RWPE2 (cell line): ENCODE data around the gene RXRA.

Source experiments
- ATAC-seq: fragments of 200-7000 bp; cut with Tn5 transposase; 3 replicates; pipeline ENCODE4 v1.9.1; 2021; ENCODE audit warnings: low read depth
- DNase-seq: peaks from one replicate; pipeline ENCODE4 v3.0.0-alpha.2; 2020; ENCODE audit warnings: low spot score
- H3K27ac ChIP-seq: fragments of 450-650 bp; 2 replicates; pipeline ENCODE4 v1.5.1; 2017; ENCODE audit warnings: mild to moderate bottlenecking; ENCODE audit not compliant: poor library complexity, severe bottlenecking
- H3K27me3 ChIP-seq: fragments of 250-450 bp; sonication (Bioruptor Pico); 2 replicates; pipeline ENCODE4 v1.5.1; 2021; ENCODE audit warnings: mild to moderate bottlenecking, moderate library complexity; ENCODE audit not compliant: insufficient read depth, poor library complexity, severe bottlenecking
- H3K36me3 ChIP-seq: fragments of 250-450 bp; sonication (Bioruptor Pico); 2 replicates; pipeline ENCODE4 v1.5.1; 2020; ENCODE audit warnings: low read depth, mild to moderate bottlenecking, moderate library complexity
- H3K4me1 ChIP-seq: fragments of 250-450 bp; sonication (Bioruptor Pico); 2 replicates; pipeline ENCODE4 v1.5.1; 2021; ENCODE audit warnings: mild to moderate bottlenecking, moderate library complexity; ENCODE audit not compliant: insufficient read depth, poor library complexity, severe bottlenecking
- H3K4me3 ChIP-seq: fragments of 250-450 bp; sonication (Bioruptor Pico); 2 replicates; pipeline ENCODE4 v1.5.1; 2021; ENCODE audit warnings: mild to moderate bottlenecking, moderate library complexity; ENCODE audit not compliant: severe bottlenecking
- H3K9me3 ChIP-seq: fragments of 250-450 bp; sonication (Bioruptor Pico); 2 replicates; pipeline ENCODE4 v1.5.1; 2021; ENCODE audit warnings: mild to moderate bottlenecking, moderate library complexity; ENCODE audit not compliant: severe bottlenecking
- TF ChIP-seq, protein P1 (sequence below): fragments of 450-650 bp; IDR thresholded peaks from one replicate; pipeline ENCODE4 v1.5.1; 2017; ENCODE audit warnings: mild to moderate bottlenecking, moderate library complexity; ENCODE audit not compliant: poor library complexity, severe bottlenecking

The RXRA gene

DNA sequence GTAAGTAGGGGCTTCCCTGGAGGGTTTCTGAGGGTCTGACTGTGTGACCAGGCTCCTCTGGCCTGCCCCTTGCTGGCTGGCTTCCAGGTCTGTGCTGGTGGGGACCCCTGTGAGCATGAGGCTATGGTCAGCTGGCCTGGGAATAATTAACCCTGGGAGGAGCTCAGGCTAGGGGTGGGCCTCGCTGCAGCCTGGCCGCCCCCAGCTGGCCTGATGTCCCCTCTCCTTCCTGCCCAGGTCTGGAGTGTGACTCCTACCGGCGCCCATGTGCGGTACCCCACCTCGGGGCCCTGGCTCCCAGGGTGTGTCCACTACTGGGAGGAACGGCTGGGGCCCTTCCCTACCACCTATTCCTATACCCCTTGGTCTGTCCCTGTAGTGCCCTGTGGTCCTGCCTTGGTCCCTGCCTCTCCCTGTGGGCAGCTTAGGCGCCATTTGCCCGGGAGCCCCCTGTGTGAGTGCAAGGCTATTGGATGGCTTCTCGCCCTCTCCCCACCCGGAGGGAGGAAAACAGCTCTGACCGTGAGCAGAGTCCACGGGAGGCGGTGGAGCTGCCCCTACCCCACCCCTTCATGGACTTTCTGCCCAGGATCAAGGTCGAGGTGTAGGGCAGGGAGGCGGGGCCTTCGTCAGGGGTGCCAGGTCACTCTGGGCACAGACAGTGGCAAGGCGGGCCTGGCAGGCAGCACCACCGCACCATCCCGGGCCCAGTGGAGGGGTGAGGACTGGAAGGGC is 9.4 kb downstream of the RXRA start:
- no peak overlapping the region for H3K27ac ChIP-seq
- H3K27me3 ChIP-seq = no peaks in the 10 kb centered on the region
- ATAC-seq = no peak

DNA sequence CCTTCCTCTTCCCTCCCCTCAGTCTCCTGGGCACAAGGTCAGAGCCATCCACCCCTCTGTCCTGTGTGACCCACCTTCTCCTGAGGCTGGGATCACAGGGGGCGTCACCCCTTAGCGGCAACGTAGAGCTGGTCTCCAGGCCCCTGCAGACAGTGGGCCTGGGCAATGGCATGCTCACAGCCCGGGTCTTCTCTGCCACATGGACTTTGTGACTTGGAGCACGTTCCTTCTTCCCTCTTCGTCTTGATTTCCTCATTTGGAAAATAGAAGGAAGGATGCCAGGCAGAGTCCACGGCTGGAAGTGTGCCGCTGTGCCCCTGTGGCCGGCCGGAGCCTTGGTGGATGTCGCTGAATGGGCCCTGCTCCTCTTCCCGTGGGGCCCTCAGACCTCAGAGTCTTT is 10.0 kb downstream of the RXRA start:
- Histone ChIP-seq H3K27ac (no peak overlapping the region), H3K27me3 (no peaks in the 10 kb centered on the region), H3K4me1 (no peaks in the 10 kb centered on the region), H3K4me3 (no peak overlapping the region), H3K9me3 (no peaks in the 10 kb centered on the region), H3K36me3 (no peaks in the 10 kb centered on the region)
- ATAC-seq = no peak
- TF ChIP-seq, protein P1, sequence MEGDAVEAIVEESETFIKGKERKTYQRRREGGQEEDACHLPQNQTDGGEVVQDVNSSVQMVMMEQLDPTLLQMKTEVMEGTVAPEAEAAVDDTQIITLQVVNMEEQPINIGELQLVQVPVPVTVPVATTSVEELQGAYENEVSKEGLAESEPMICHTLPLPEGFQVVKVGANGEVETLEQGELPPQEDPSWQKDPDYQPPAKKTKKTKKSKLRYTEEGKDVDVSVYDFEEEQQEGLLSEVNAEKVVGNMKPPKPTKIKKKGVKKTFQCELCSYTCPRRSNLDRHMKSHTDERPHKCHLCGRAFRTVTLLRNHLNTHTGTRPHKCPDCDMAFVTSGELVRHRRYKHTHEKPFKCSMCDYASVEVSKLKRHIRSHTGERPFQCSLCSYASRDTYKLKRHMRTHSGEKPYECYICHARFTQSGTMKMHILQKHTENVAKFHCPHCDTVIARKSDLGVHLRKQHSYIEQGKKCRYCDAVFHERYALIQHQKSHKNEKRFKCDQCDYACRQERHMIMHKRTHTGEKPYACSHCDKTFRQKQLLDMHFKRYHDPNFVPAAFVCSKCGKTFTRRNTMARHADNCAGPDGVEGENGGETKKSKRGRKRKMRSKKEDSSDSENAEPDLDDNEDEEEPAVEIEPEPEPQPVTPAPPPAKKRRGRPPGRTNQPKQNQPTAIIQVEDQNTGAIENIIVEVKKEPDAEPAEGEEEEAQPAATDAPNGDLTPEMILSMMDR = no peak
- DNase-seq = no peak

More for the DNA sequence above, 9.4 kb downstream of the RXRA start:
- Histone ChIP-seq H3K4me3 (no peak overlapping the region), H3K36me3 (no peaks in the 10 kb centered on the region), H3K4me1 (peaks cover 5% of the 10 kb centered on the region), H3K9me3 (no peaks in the 10 kb centered on the region)
- TF ChIP-seq, protein P1 = no peak
- DNase-seq = no peak

DNA sequence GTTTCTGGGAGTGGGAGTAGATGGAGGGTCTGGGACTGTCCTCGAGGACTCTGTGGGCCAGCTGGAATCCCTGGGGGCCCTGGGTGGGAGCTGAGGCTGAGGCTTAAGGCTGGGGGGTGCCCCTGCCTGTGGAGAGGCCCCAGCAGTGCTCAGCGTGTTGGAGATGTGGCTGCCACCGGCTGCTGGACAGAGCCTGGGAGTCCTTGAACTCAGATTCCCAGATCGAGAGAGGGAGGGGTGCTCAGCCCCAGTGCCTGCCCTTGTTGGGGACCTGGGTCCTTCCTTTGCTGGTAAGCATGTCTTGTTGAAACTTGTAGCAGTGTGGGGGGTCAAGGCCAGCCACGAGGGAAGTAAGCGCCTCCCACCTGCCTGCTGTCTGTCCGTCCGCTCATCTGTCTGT is 10.7 kb downstream of the RXRA start:
- no peak overlapping the region for H3K27ac ChIP-seq
- DNase-seq (no peak), ATAC-seq (no peak)
- H3K4me1 ChIP-seq = no peaks in the 10 kb centered on the region
- TF ChIP-seq, protein P1 = no peak
- H3K27me3 ChIP-seq = no peaks in the 10 kb centered on the region
- no peaks in the 10 kb centered on the region for H3K9me3 ChIP-seq
- no peak overlapping the region for H3K4me3 ChIP-seq
- no peaks in the 10 kb centered on the region for H3K36me3 ChIP-seq

DNA sequence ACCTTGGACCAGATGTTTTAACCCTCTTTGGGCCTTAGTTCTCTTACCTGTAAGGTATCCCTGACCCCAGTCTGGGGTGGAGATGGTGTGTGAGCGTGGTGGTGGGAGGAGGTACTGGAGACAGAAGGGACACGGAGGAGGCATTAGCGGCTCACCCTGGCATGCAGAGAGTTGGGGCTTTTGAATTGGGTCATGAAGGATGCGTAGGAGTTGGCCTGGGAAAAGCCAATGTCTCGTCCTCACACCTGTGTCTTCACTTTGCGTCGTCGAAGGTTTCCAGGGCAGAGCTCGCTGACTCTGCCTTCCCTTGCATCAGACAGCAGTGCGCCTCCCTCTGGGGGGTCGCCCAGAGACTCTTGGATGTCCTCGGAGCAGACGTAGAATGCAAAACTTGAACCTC is 11.2 kb downstream of the RXRA start:
- no peaks in the 10 kb centered on the region for H3K9me3 ChIP-seq
- TF ChIP-seq, protein P1 = no peak
- H3K27me3 ChIP-seq = no peaks in the 10 kb centered on the region
- no peak for ATAC-seq
- no peak overlapping the region for H3K27ac ChIP-seq
- no peaks in the 10 kb centered on the region for H3K4me1 ChIP-seq
- no peak for DNase-seq
- H3K4me3 ChIP-seq = no peak overlapping the region
- no peaks in the 10 kb centered on the region for H3K36me3 ChIP-seq
